GM18909 (cell line): ENCODE data around the gene SNRPD1.
A peak's percentile ranks its signal among the peaks of the same experiment; 100 is the strongest.
"Not testable (repeated sequence)": the region's sequence is repeated elsewhere in the genome, so short reads cannot be mapped to it uniquely, and the experiment has no call there.

Source experiments
- ATAC-seq: cut with Tn5 transposase; IDR thresholded peaks from one replicate; pipeline ENCODE4 v1.9.1; 2021; ENCODE audit warnings: mild to moderate bottlenecking; ENCODE audit not compliant: unreplicated experiment, poor library complexity

The SNRPD1 gene

GRCh38 chr18:21612125-21613039 is at the start of gene SNRPD1:
SNRPD1 (plus strand) TSS chr18:21612314; CDS start chr18:21612430, 116 bp downstream.
- peak; percentile 99 for ATAC-seq

- ATAC-seq = no peak
Observed at GRCh38 chr18:21571772-21572171, 40.3 kb upstream of the SNRPD1 start.

GRCh38 chr18:21575656-21576055 is 36.5 kb upstream of the SNRPD1 start:
- no peak for ATAC-seq

GRCh38 chr18:21584391-21584790 is 27.7 kb upstream of the SNRPD1 start:
- ATAC-seq = no peak

- not testable (repeated sequence) for ATAC-seq
Observed at GRCh38 chr18:21592361-21592760, 19.8 kb upstream of the SNRPD1 start.

GRCh38 chr18:21593540-21594257 is 18.4 kb upstream of the SNRPD1 start:
- ATAC-seq = no peak

- ATAC-seq = no peak
Observed at GRCh38 chr18:21597620-21598019, 14.5 kb upstream of the SNRPD1 start.

GRCh38 chr18:21598726-21599584 is 13.2 kb upstream of the SNRPD1 start:
- ATAC-seq = no peak

- ATAC-seq = peak; percentile 48
Observed at GRCh38 chr18:21599585-21600525, 12.3 kb upstream of the SNRPD1 start.

GRCh38 chr18:21600526-21601410 is 11.3 kb upstream of the SNRPD1 start, which contains the start of gene ESCO1:
ESCO1 (minus strand) TSS chr18:21600704; CDS start chr18:21574843, 25,861 bp downstream.
- peak; percentile 91 for ATAC-seq

- ATAC-seq = no peak
Observed at GRCh38 chr18:21602299-21602587, 9.9 kb upstream of the SNRPD1 start.

GRCh38 chr18:21604671-21605070 is 7.4 kb upstream of the SNRPD1 start:
- ATAC-seq = no peak

GRCh38 chr18:21605213-21605612 is 6.9 kb upstream of the SNRPD1 start:
- ATAC-seq = no peak

GRCh38 chr18:21611401-21612124 is 551 bp upstream of the SNRPD1 start:
- ATAC-seq = peak; percentile 6

- ATAC-seq = not testable (repeated sequence)
Observed at GRCh38 chr18:21621640-21622039, 9.5 kb downstream of the SNRPD1 start.

GRCh38 chr18:21629089-21629832 is 17.1 kb downstream of the SNRPD1 start:
- ATAC-seq = peak; percentile 88

- ATAC-seq = no peak
Observed at GRCh38 chr18:21632393-21632792, 20.3 kb downstream of the SNRPD1 start.
